Lower leg skin (tissue), 3 donors: ENCODE results near the gene KRT83.

Source experiments
- CTCF ChIP-seq, 3 donors: fragments of 450-650 bp; IDR thresholded peaks; one replicate each; pipeline ENCODE4 v1.5.1; 2016; ENCODE audit warnings: antibody characterized with exemption in 3 of 3, mild to moderate bottlenecking in 3 of 3, moderate library complexity in 2 of 3
- POLR2A ChIP-seq, 2 donors: fragments of 450-650 bp; IDR thresholded peaks; one replicate each; pipeline ENCODE4 v1.6.1; 2016 to 2017; ENCODE audit warnings: antibody characterized with exemption in 2 of 2, mild to moderate bottlenecking in 1 of 2, moderate library complexity in 1 of 2

GRCh38 chr12:52316290-52316689 is 4.9 kb downstream of the KRT83 start:
- TF ChIP-seq CTCF (IDR thresholded peaks at IDR 0.05), result no peak
- TF ChIP-seq POLR2A (IDR thresholded peaks at IDR 0.05), result no peak
